ENCODE data around the gene PARVA. TPM values are rescaled to one million over a fixed set of nuclear protein-coding genes. Genes with fewer than 3 reads are reported as not detected.

PARVA gene
- total RNA-seq, 2 experiments from 2014 or later = 0.22 to 0.38 TPM

GRCh38 chr11:12523180-12523924, 146.0 kb downstream of the PARVA start:
- Mint-ChIP-seq H3K4me1 (ENCODE audit: low read depth) (no peaks in the 10 kb centered on the region), H3K27ac (no peak overlapping the region), H3K36me3 (ENCODE audit: low read depth) (no peaks in the 10 kb centered on the region), H3K27me3 (ENCODE audit: low read depth) (no peaks in the 10 kb centered on the region), H3K4me3 (no peak overlapping the region), H3K9me3 (no peaks in the 10 kb centered on the region)
- intact Hi-C loops (cut with micrococcal nuclease) = no loop called here
- DNase-seq = no peak
- CTCF ChIA-PET = no interaction called here

- Mint-ChIP-seq H3K9me3 (no peaks in the 10 kb centered on the region), H3K4me3 (no peak overlapping the region), H3K27me3 (ENCODE audit: low read depth) (no peaks in the 10 kb centered on the region), H3K36me3 (ENCODE audit: low read depth) (no peaks in the 10 kb centered on the region), H3K27ac (no peak overlapping the region), H3K4me1 (ENCODE audit: low read depth) (no peaks in the 10 kb centered on the region)
- CTCF ChIA-PET = no interaction called here
- intact Hi-C loops (cut with micrococcal nuclease) = no loop called here
- DNase-seq = no peak
These were observed 147.5 kb downstream of the PARVA start for GRCh38 chr11:12524865-12525264.

GRCh38 chr11:12525466-12526055, 148.2 kb downstream of the PARVA start:
- no peaks in the 10 kb centered on the region for H3K27me3 Mint-ChIP-seq (ENCODE audit: low read depth)
- H3K27ac Mint-ChIP-seq = no peak overlapping the region
- no peak for DNase-seq
- H3K36me3 Mint-ChIP-seq (ENCODE audit: low read depth) = no peaks in the 10 kb centered on the region
- no peaks in the 10 kb centered on the region for H3K4me1 Mint-ChIP-seq (ENCODE audit: low read depth)
- intact Hi-C loops (cut with micrococcal nuclease) = no loop called here
- H3K4me3 Mint-ChIP-seq = no peak overlapping the region
- no peaks in the 10 kb centered on the region for H3K9me3 Mint-ChIP-seq
- CTCF ChIA-PET = no interaction called here

GRCh38 chr11:12526789-12527188, 149.4 kb downstream of the PARVA start:
- Mint-ChIP-seq H3K27ac (no peak overlapping the region), H3K36me3 (ENCODE audit: low read depth) (no peaks in the 10 kb centered on the region), H3K27me3 (ENCODE audit: low read depth) (no peaks in the 10 kb centered on the region), H3K4me1 (ENCODE audit: low read depth) (no peaks in the 10 kb centered on the region), H3K9me3 (no peaks in the 10 kb centered on the region), H3K4me3 (no peak overlapping the region)
- DNase-seq = no peak
- intact Hi-C loops (cut with micrococcal nuclease) = no loop called here
- CTCF ChIA-PET = no interaction called here

- peaks cover 2% of the 10 kb centered on the region for H3K27me3 Mint-ChIP-seq (ENCODE audit: low read depth)
- intact Hi-C loops (cut with micrococcal nuclease) = no loop called here
- CTCF ChIA-PET = no interaction called here
- H3K4me3 Mint-ChIP-seq = no peak overlapping the region
- H3K4me1 Mint-ChIP-seq (ENCODE audit: low read depth) = no peaks in the 10 kb centered on the region
- no peaks in the 10 kb centered on the region for H3K36me3 Mint-ChIP-seq (ENCODE audit: low read depth)
- H3K27ac Mint-ChIP-seq = no peak overlapping the region
- H3K9me3 Mint-ChIP-seq = no peaks in the 10 kb centered on the region
- DNase-seq = no peak
These were observed 151.1 kb downstream of the PARVA start for GRCh38 chr11:12528487-12528886.

GRCh38 chr11:12529041-12529440, 151.7 kb downstream of the PARVA start:
- no peak for DNase-seq
- Mint-ChIP-seq H3K4me1 (ENCODE audit: low read depth) (no peaks in the 10 kb centered on the region), H3K27ac (no peak overlapping the region), H3K4me3 (no peak overlapping the region), H3K27me3 (ENCODE audit: low read depth) (peaks cover 2% of the 10 kb centered on the region), H3K36me3 (ENCODE audit: low read depth) (no peaks in the 10 kb centered on the region), H3K9me3 (no peaks in the 10 kb centered on the region)
- CTCF ChIA-PET = no interaction called here
- intact Hi-C loops (cut with micrococcal nuclease) = no loop called here

- Mint-ChIP-seq H3K27me3 (ENCODE audit: low read depth) (peaks cover 2% of the 10 kb centered on the region), H3K4me3 (no peak overlapping the region), H3K9me3 (no peaks in the 10 kb centered on the region), H3K4me1 (ENCODE audit: low read depth) (no peaks in the 10 kb centered on the region), H3K27ac (no peak overlapping the region), H3K36me3 (ENCODE audit: low read depth) (no peaks in the 10 kb centered on the region)
- CTCF ChIA-PET = no interaction called here
- intact Hi-C loops (cut with micrococcal nuclease) = no loop called here
- DNase-seq = no peak
These were observed 152.4 kb downstream of the PARVA start for GRCh38 chr11:12529793-12530192.

GRCh38 chr11:12531020-12531419, 153.6 kb downstream of the PARVA start:
- peaks cover 2% of the 10 kb centered on the region for H3K27me3 Mint-ChIP-seq (ENCODE audit: low read depth)
- intact Hi-C loops (cut with micrococcal nuclease) = no loop called here

GRCh38 chr11:12531681-12532080, 154.3 kb downstream of the PARVA start:
- Mint-ChIP-seq H3K36me3 (ENCODE audit: low read depth) (no peaks in the 10 kb centered on the region), H3K4me3 (no peak overlapping the region), H3K27ac (no peak overlapping the region), H3K4me1 (ENCODE audit: low read depth) (no peaks in the 10 kb centered on the region), H3K27me3 (ENCODE audit: low read depth) (peaks cover 2% of the 10 kb centered on the region), H3K9me3 (no peaks in the 10 kb centered on the region)
- DNase-seq = no peak
- CTCF ChIA-PET = no interaction called here
- intact Hi-C loops (cut with micrococcal nuclease) = no loop called here

More at GRCh38 chr11:12531020-12531419, 153.6 kb downstream of the PARVA start:
- Mint-ChIP-seq H3K4me1 (ENCODE audit: low read depth) (no peaks in the 10 kb centered on the region), H3K27ac (no peak overlapping the region), H3K36me3 (ENCODE audit: low read depth) (no peaks in the 10 kb centered on the region), H3K4me3 (no peak overlapping the region), H3K9me3 (no peaks in the 10 kb centered on the region)
- DNase-seq = no peak
- CTCF ChIA-PET = no interaction called here

- intact Hi-C loops (cut with micrococcal nuclease) = no loop called here
- Mint-ChIP-seq H3K4me1 (ENCODE audit: low read depth) (no peaks in the 10 kb centered on the region), H3K9me3 (no peaks in the 10 kb centered on the region), H3K36me3 (ENCODE audit: low read depth) (no peaks in the 10 kb centered on the region), H3K27ac (no peak overlapping the region), H3K4me3 (no peak overlapping the region), H3K27me3 (ENCODE audit: low read depth) (peaks cover 2% of the 10 kb centered on the region)
- DNase-seq = no peak
- CTCF ChIA-PET = interaction anchor here (0.7 kb wide), 1 partner anchor 202 kb away, joined by 3 read pairs; no protein-coding TSS in a partner anchor
These were observed 155.2 kb downstream of the PARVA start for GRCh38 chr11:12532580-12532979.

GRCh38 chr11:12534549-12534948, 157.2 kb downstream of the PARVA start:
- DNase-seq = no peak
- H3K4me1 Mint-ChIP-seq (ENCODE audit: low read depth) = no peaks in the 10 kb centered on the region
- H3K9me3 Mint-ChIP-seq = no peaks in the 10 kb centered on the region
- H3K27me3 Mint-ChIP-seq (ENCODE audit: low read depth) = peaks cover 2% of the 10 kb centered on the region
- no peak overlapping the region for H3K4me3 Mint-ChIP-seq
- intact Hi-C loops (cut with micrococcal nuclease) = no loop called here
- no peak overlapping the region for H3K27ac Mint-ChIP-seq
- H3K36me3 Mint-ChIP-seq (ENCODE audit: low read depth) = no peaks in the 10 kb centered on the region
- CTCF ChIA-PET = no interaction called here

GRCh38 chr11:12535321-12535720, 157.9 kb downstream of the PARVA start:
- no peak for DNase-seq
- Mint-ChIP-seq H3K36me3 (ENCODE audit: low read depth) (no peaks in the 10 kb centered on the region), H3K4me3 (no peak overlapping the region), H3K4me1 (ENCODE audit: low read depth) (no peaks in the 10 kb centered on the region), H3K27ac (no peak overlapping the region), H3K27me3 (ENCODE audit: low read depth) (peaks cover 2% of the 10 kb centered on the region), H3K9me3 (no peaks in the 10 kb centered on the region)
- CTCF ChIA-PET = no interaction called here
- intact Hi-C loops (cut with micrococcal nuclease) = no loop called here

GRCh38 chr11:12536566-12536965, 159.2 kb downstream of the PARVA start:
- H3K4me3 Mint-ChIP-seq = no peak overlapping the region
- no peaks in the 10 kb centered on the region for H3K9me3 Mint-ChIP-seq
- CTCF ChIA-PET = no interaction called here

More at GRCh38 chr11:12536566-12536965, 159.2 kb downstream of the PARVA start:
- peaks cover 2% of the 10 kb centered on the region for H3K27me3 Mint-ChIP-seq (ENCODE audit: low read depth)
- intact Hi-C loops (cut with micrococcal nuclease) = no loop called here
- DNase-seq = no peak
- H3K36me3 Mint-ChIP-seq (ENCODE audit: low read depth) = no peaks in the 10 kb centered on the region
- H3K27ac Mint-ChIP-seq = no peak overlapping the region
- no peaks in the 10 kb centered on the region for H3K4me1 Mint-ChIP-seq (ENCODE audit: low read depth)

All from activated naive CD4-positive, alpha-beta T cell treated with anti-CD3 and anti-CD28 coated beads for 36 hours (primary cell).